HFFc6 (cell line): Measurements from ENCODE around the gene GPC6. TPM values are rescaled to one million over a fixed set of nuclear protein-coding genes. Genes with fewer than 3 reads are reported as not detected.
A peak's percentile ranks its signal among the peaks of the same experiment; 100 is the strongest.

Experiments used
- DNase-seq: peaks from one replicate; pipeline ENCODE4 v3.0.0-alpha.2; 2018
- H3K27ac Mint-ChIP-seq: 2 replicates; pipeline ENCODE4 v1.8.0; 2020; ENCODE audit warnings: mild to moderate bottlenecking, mixed read lengths
- H3K27me3 Mint-ChIP-seq: 2 replicates; pipeline ENCODE4 v1.8.0; 2021; ENCODE audit warnings: mild to moderate bottlenecking, moderate library complexity, mixed read lengths; ENCODE audit not compliant: insufficient read depth
- H3K36me3 Mint-ChIP-seq: 2 replicates; pipeline ENCODE4 v1.8.0; 2021; ENCODE audit warnings: low read depth, mixed read lengths
- H3K4me1 Mint-ChIP-seq: 2 replicates; pipeline ENCODE4 v1.8.0; 2020; ENCODE audit warnings: low read depth, mixed read lengths
- H3K4me3 Mint-ChIP-seq: 2 replicates; pipeline ENCODE4 v1.8.0; 2020; ENCODE audit warnings: mild to moderate bottlenecking, moderate library complexity, mixed read lengths
- H3K9me3 Mint-ChIP-seq: 2 replicates; pipeline ENCODE4 v1.8.0; 2020; ENCODE audit warnings: mild to moderate bottlenecking, mixed read lengths
- CTCF ChIP-seq: fragments of 200-600 bp; sonication (generic); IDR thresholded peaks from 2 replicates; pipeline ENCODE4 v1.5.0; 2021; ENCODE audit warnings: antibody characterized with exemption, mild to moderate bottlenecking
- total RNA-seq, 6 experiments: library from RNA; stranded (reverse); fragmentation: NEBNext Ultra II Directional; extraction: Animal tissue kit (Norgen Biotek cat#: 25700); gene quantifications; 2 replicates in 1 of 6; 3 replicates in 5 of 6; pipeline ENCODE4 v1.2.3, GENCODE V29; 2021

Gene GPC6
- total RNA-seq, 6 experiments from 2014 or later = 3.0 to 5.3 (median 4.4) TPM

- Mint-ChIP-seq H3K4me3 (peak overlapping the region; percentile 93), H3K9me3 (no peaks in the 10 kb centered on the region), H3K27ac (peak overlapping the region; percentile 73; the same call in 1 of the 2 replicates), H3K4me1 (peaks cover 51% of the 10 kb centered on the region), H3K27me3 (no peaks in the 10 kb centered on the region), H3K36me3 (no peaks in the 10 kb centered on the region)
- no peak for TF ChIP-seq CTCF
- no peak for DNase-seq
These were observed 463 bp upstream of the GPC6 start for GRCh38 chr13:93226065-93226622.

GRCh38 chr13:93227280-93227877, 772 bp downstream of the GPC6 start:
- Mint-ChIP-seq H3K4me1 (peaks cover 51% of the 10 kb centered on the region), H3K27me3 (no peaks in the 10 kb centered on the region), H3K27ac (peak overlapping the region; percentile 73), H3K9me3 (no peaks in the 10 kb centered on the region), H3K36me3 (no peaks in the 10 kb centered on the region), H3K4me3 (peak overlapping the region; percentile 93)
- TF ChIP-seq CTCF = no peak
- DNase-seq = peak; percentile 13

GRCh38 chr13:93227878-93228642, 1.5 kb downstream of the GPC6 start:
- no peaks in the 10 kb centered on the region for H3K27me3 Mint-ChIP-seq
- peaks cover 51% of the 10 kb centered on the region for H3K4me1 Mint-ChIP-seq
- TF ChIP-seq CTCF = peak; percentile 76
- H3K9me3 Mint-ChIP-seq = no peaks in the 10 kb centered on the region
- H3K36me3 Mint-ChIP-seq = no peaks in the 10 kb centered on the region
- DNase-seq = peak; percentile 73
- peak overlapping the region; percentile 92 for H3K27ac Mint-ChIP-seq
- peak overlapping the region; percentile 93 for H3K4me3 Mint-ChIP-seq

- H3K4me3 Mint-ChIP-seq = peak overlapping the region; percentile 93
- H3K9me3 Mint-ChIP-seq = no peaks in the 10 kb centered on the region
- no peaks in the 10 kb centered on the region for H3K27me3 Mint-ChIP-seq
- TF ChIP-seq CTCF = no peak
- H3K27ac Mint-ChIP-seq = peak overlapping the region; percentile 92
- H3K4me1 Mint-ChIP-seq = peaks cover 51% of the 10 kb centered on the region
- DNase-seq = no peak
- H3K36me3 Mint-ChIP-seq = no peaks in the 10 kb centered on the region
These were observed 2.0 kb downstream of the GPC6 start for GRCh38 chr13:93228643-93228937.

- peaks cover 52% of the 10 kb centered on the region for H3K4me1 Mint-ChIP-seq
These were observed 3.8 kb downstream of the GPC6 start for GRCh38 chr13:93230261-93230855.

More at GRCh38 chr13:93230261-93230855, 3.8 kb downstream of the GPC6 start:
- DNase-seq = peak; percentile 46
- no peaks in the 10 kb centered on the region for H3K36me3 Mint-ChIP-seq
- no peaks in the 10 kb centered on the region for H3K27me3 Mint-ChIP-seq
- no peaks in the 10 kb centered on the region for H3K9me3 Mint-ChIP-seq
- TF ChIP-seq CTCF = no peak
- peak overlapping the region; percentile 93 for H3K4me3 Mint-ChIP-seq
- H3K27ac Mint-ChIP-seq = peak overlapping the region; percentile 34; the same call in 1 of the 2 replicates
